GM21723 (cell line): ENCODE results near the gene KMT2A.

Experiments used
- ATAC-seq: cut with Tn5 transposase; IDR thresholded peaks from one replicate; pipeline ENCODE4 v1.9.1; 2021; ENCODE audit warnings: mild to moderate bottlenecking, moderate library complexity; ENCODE audit not compliant: unreplicated experiment

The KMT2A gene

DNA sequence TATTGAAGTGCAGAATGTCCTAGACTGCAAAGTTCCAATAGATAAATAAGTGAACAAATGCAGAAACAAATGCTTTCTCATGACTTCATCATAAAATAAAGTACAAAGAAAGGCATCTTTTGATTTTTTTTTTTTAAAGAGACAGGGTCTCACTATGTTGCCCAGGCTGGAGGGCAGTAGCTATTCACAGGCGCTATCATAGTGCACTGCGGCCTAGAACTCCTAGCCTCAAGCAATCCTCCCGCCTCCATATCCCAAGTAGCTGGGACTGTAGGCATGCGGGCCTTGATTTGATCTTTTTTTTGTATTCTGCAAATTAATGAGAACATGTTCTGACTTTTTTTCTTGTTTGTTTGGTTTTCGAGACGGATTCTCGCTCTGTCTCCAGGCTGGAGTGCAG is 138.3 kb downstream of the KMT2A start:
- no peak for ATAC-seq
